T-helper 1 cell treated with Interleukin-12 subunit alpha and Interleukin-12 subunit beta and Interleukin-4 antibody, amounts not matched to agents 30 ng/mL and 1 ng/mL, for 36 hours (primary cell): ENCODE results near the gene SFRP2. TPM values are rescaled to one million over a fixed set of nuclear protein-coding genes. Genes with fewer than 3 reads are reported as not detected.

Experiments used
- total RNA-seq: library from RNA; stranded (reverse); gene quantifications from 2 replicates; pipeline ENCODE4 v1.2.3, GENCODE V29; 2022

The SFRP2 gene
- total RNA-seq, 1 donor from 2014 or later: not detected

Other genes with a start within 250 kb of the SFRP2 start
- 3.7 and 4.6 TPM in 2 replicates for gene TLR2, start 104.8 kb downstream of the SFRP2 start, total RNA-seq
- gene RNF175, start 29.1 kb downstream of the SFRP2 start, total RNA-seq: not detected in 2 replicates